H1 (cell line): ENCODE data around the gene ACTBL2. TPM values are rescaled to one million over a fixed set of nuclear protein-coding genes. Genes with fewer than 3 reads are reported as not detected.

ENCODE experiments used
- CTCF ChIA-PET: fragments of 300-600 bp; sonication (Branson Sonifier 250); formaldehyde crosslinking; loops from one replicate; lab custom pipeline; 2021; ENCODE audit not compliant: partially characterized antibody; lab: Charles Lee
- POLR2A ChIA-PET: fragments of 300-600 bp; sonication (Branson Sonifier 250); formaldehyde crosslinking; loops from one replicate; lab custom pipeline; 2021; ENCODE audit warnings: inconsistent platforms; ENCODE audit not compliant: partially characterized antibody; lab: Charles Lee
- DNase-seq, 2 experiments: peaks; one replicate each; pipeline versions ENCODE4 v3.0.0 to v3.0.0-alpha.2; 2010 to 2022; ENCODE audit warnings: low spot score in 2 of 2, low read depth in 1 of 2, mixed read lengths in 1 of 2
- FAIRE-seq: peaks from 2 replicates; lab custom pipeline; 2011; peaks lifted over from hg19 to GRCh38; lab: Jason Lieb, UNC
- H2AFZ ChIP-seq: 2 replicates; pipeline ENCODE4 v1.8.1; 2012; ENCODE audit warnings: low read length, inconsistent platforms
- H2AK5ac ChIP-seq: 2 replicates; pipeline ENCODE4 v1.6.1; 2013; ENCODE audit warnings: low read depth, low read length
- H2BK120ac ChIP-seq: replicated peaks from 2 replicates; pipeline ENCODE3; 2013; ENCODE audit warnings: low read depth, low read length, inconsistent platforms
- H2BK12ac ChIP-seq: 2 replicates; pipeline ENCODE4 v1.6.1; 2013; ENCODE audit warnings: low read depth, low read length
- H2BK15ac ChIP-seq: 2 replicates; pipeline ENCODE4 v1.6.1; 2013; ENCODE audit warnings: low read length
- H2BK20ac ChIP-seq: 2 replicates; pipeline ENCODE4 v1.6.1; 2013; ENCODE audit warnings: low read length
- H2BK5ac ChIP-seq: 2 replicates; pipeline ENCODE4 v1.6.1; 2013; ENCODE audit warnings: low read depth, low read length
- H3K14ac ChIP-seq: 2 replicates; pipeline ENCODE4 v1.6.1; 2013; ENCODE audit warnings: inconsistent platforms; ENCODE audit not compliant: insufficient read length
- H3K18ac ChIP-seq: 2 replicates; pipeline ENCODE4 v1.6.1; 2013; ENCODE audit warnings: low read length; ENCODE audit errors: extremely low read depth
- H3K23ac ChIP-seq: 2 replicates; pipeline ENCODE4 v1.6.1; 2013; ENCODE audit warnings: inconsistent platforms; ENCODE audit not compliant: insufficient read length
- H3K23me2 ChIP-seq: 2 replicates; pipeline ENCODE4 v1.6.1; 2013; ENCODE audit warnings: low read depth, low read length
- H3K27ac ChIP-seq: 2 replicates; pipeline ENCODE4 v1.6.1; 2011; ENCODE audit warnings: low read depth, low read length, inconsistent platforms
- H3K27me3 ChIP-seq, 4 experiments: replicated peaks in 1 of 4; 1 replicate in 1 of 4; 2 replicates in 3 of 4; pipeline versions ENCODE4 v1.6.1 to v1.8.1; 2011 to 2013; ENCODE audit warnings: low read length in 3 of 4, mild to moderate bottlenecking in 3 of 4, inconsistent platforms in 2 of 4, mixed read lengths in 2 of 4, moderate library complexity in 1 of 4; ENCODE audit not compliant: control insufficient read depth in 3 of 4, insufficient read depth in 3 of 4; ENCODE audit errors: extremely low read depth in 1 of 4
- H3K36me3 ChIP-seq, 4 experiments: 2 replicates each; pipeline versions ENCODE4 v1.6.1 to v1.8.1; 2011 to 2013; ENCODE audit warnings: mild to moderate bottlenecking in 4 of 4, low read length in 3 of 4, moderate library complexity in 2 of 4, control low read depth in 1 of 4, inconsistent platforms in 1 of 4; ENCODE audit not compliant: insufficient read depth in 4 of 4, control insufficient read depth in 2 of 4
- H3K4ac ChIP-seq: replicated peaks from 2 replicates; pipeline ENCODE3; 2013; ENCODE audit warnings: low read length, low read depth, mixed read lengths, inconsistent platforms; ENCODE audit not compliant: insufficient read length
- H3K4me1 ChIP-seq, 4 experiments: replicated peaks in 1 of 4; 1 replicate in 1 of 4; 2 replicates in 3 of 4; pipeline versions ENCODE4 v1.6.1 to v1.8.1; 2011 to 2013; ENCODE audit warnings: low read length in 3 of 4, inconsistent platforms in 2 of 4, mixed read lengths in 1 of 4; ENCODE audit not compliant: insufficient read depth in 4 of 4, control insufficient read depth in 3 of 4
- H3K4me2 ChIP-seq, 2 experiments: 2 replicates each; pipeline versions ENCODE4 v1.6.1 to v1.8.1; 2011 to 2013; ENCODE audit warnings: low read depth in 2 of 2, low read length in 2 of 2, control low read depth in 1 of 2, inconsistent platforms in 1 of 2, mild to moderate bottlenecking in 1 of 2; ENCODE audit not compliant: insufficient read depth in 1 of 2
- H3K4me3 ChIP-seq, 4 experiments: fragments of 200-600, 300-600 bp in 1 of 4; sonication (generic), shearing (Covaris generic), sonication (Bioruptor Twin) in 1 of 4; 2 replicates each; pipeline versions ENCODE4 v1.5.1 to v1.8.1; 2011 to 2016; ENCODE audit warnings: low read length in 4 of 4, low read depth in 3 of 4, control low read depth in 2 of 4, inconsistent platforms in 2 of 4, mild to moderate bottlenecking in 2 of 4, mixed read lengths in 1 of 4, moderate library complexity in 1 of 4; ENCODE audit not compliant: insufficient read depth in 2 of 4; ENCODE audit errors: extremely low read depth in 1 of 4
- H3K56ac ChIP-seq: replicated peaks from 2 replicates; pipeline ENCODE3; 2013; ENCODE audit warnings: low read depth, mild to moderate bottlenecking, mixed read lengths, low read length, inconsistent platforms; ENCODE audit not compliant: insufficient read length
- H3K79me1 ChIP-seq: 2 replicates; pipeline ENCODE4 v1.6.1; 2013; ENCODE audit warnings: low read depth, low read length, control low read depth
- H3K79me2 ChIP-seq, 2 experiments: 2 replicates each; pipeline versions ENCODE4 v1.6.1 to v1.8.1; 2012 to 2013; ENCODE audit warnings: low read length in 2 of 2, mild to moderate bottlenecking in 2 of 2, inconsistent platforms in 1 of 2; ENCODE audit not compliant: insufficient read depth in 2 of 2, control insufficient read depth in 1 of 2
- H3K9ac ChIP-seq, 4 experiments: replicated peaks in 1 of 4; 1 replicate in 1 of 4; 2 replicates in 3 of 4; pipeline versions ENCODE4 v1.6.1 to v1.8.1; 2011 to 2013; ENCODE audit warnings: low read depth in 3 of 4, low read length in 3 of 4, control low read depth in 2 of 4, mild to moderate bottlenecking in 2 of 4, moderate library complexity in 2 of 4, inconsistent platforms in 1 of 4; ENCODE audit errors: extremely low read depth in 1 of 4
- H3K9me3 ChIP-seq, 2 experiments: 2 replicates each; pipeline versions ENCODE4 v1.6.1 to v1.8.1; 2012 to 2013; ENCODE audit warnings: mild to moderate bottlenecking in 2 of 2, moderate library complexity in 2 of 2, control low read depth in 1 of 2, inconsistent platforms in 1 of 2, low read depth in 1 of 2, low read length in 1 of 2, mixed read lengths in 1 of 2; ENCODE audit not compliant: insufficient read depth in 2 of 2
- H4K20me1 ChIP-seq, 2 experiments: replicated peaks in 1 of 2; 2 replicates each; pipeline versions ENCODE3 to v1.8.1; 2011 to 2013; ENCODE audit warnings: inconsistent platforms in 2 of 2, low read length in 2 of 2, mild to moderate bottlenecking in 1 of 2; ENCODE audit not compliant: insufficient read depth in 2 of 2, control insufficient read depth in 1 of 2
- H4K5ac ChIP-seq: 2 replicates; pipeline ENCODE4 v1.6.1; 2013; ENCODE audit warnings: low read length, low read depth, mixed read lengths, inconsistent platforms; ENCODE audit not compliant: insufficient read length
- H4K8ac ChIP-seq: 2 replicates; pipeline ENCODE4 v1.8.0; 2013; ENCODE audit warnings: mild to moderate bottlenecking, moderate library complexity, low read length, inconsistent platforms; ENCODE audit not compliant: insufficient read depth; ENCODE audit errors: extremely low read depth
- H4K91ac ChIP-seq: replicated peaks from 2 replicates; pipeline ENCODE3; 2013; ENCODE audit warnings: low read length, mixed read lengths, inconsistent platforms; ENCODE audit not compliant: insufficient read length
- ASH2L ChIP-seq: fragments of 200-600, 300-600 bp; sonication (generic); IDR thresholded peaks from one replicate; pipeline ENCODE4 v1.7.1; 2017; ENCODE audit warnings: low read length
- BCL11A ChIP-seq, 2 experiments: IDR thresholded peaks; one replicate each; pipeline ENCODE4 v1.6.1; 2011; ENCODE audit warnings: low read depth in 2 of 2, low read length in 2 of 2, mild to moderate bottlenecking in 2 of 2
- FOSL1 ChIP-seq: IDR thresholded peaks from 2 replicates; pipeline ENCODE4 v1.6.1; 2011; ENCODE audit warnings: mild to moderate bottlenecking, low read depth, low read length, moderate library complexity; ENCODE audit not compliant: insufficient read depth
- JUN ChIP-seq: IDR thresholded peaks from 2 replicates; pipeline ENCODE4 v1.6.1; 2011; ENCODE audit warnings: low read depth, mild to moderate bottlenecking, improper control_type of control experiment, low read length
- JUND ChIP-seq: IDR thresholded peaks from 2 replicates; pipeline ENCODE4 v1.6.1; 2011; ENCODE audit warnings: mild to moderate bottlenecking, improper control_type of control experiment, low read length
- KDM5A ChIP-seq: fragments of 200-600 bp; IDR thresholded peaks from 2 replicates; pipeline ENCODE4 v1.7.1; 2012; ENCODE audit warnings: mild to moderate bottlenecking, low read length, inconsistent platforms, mixed read lengths
- POLR2A ChIP-seq, 2 experiments: IDR thresholded peaks; 1 replicate in 1 of 2; 2 replicates in 1 of 2; pipeline ENCODE4 v1.6.1; 2011; ENCODE audit warnings: low read depth in 2 of 2, low read length in 2 of 2, mild to moderate bottlenecking in 2 of 2; ENCODE audit errors: control extremely low read depth in 1 of 2
- TAF7 ChIP-seq: optimal IDR thresholded peaks from 2 replicates; pipeline ENCODE3; 2011; ENCODE audit warnings: low read depth, mild to moderate bottlenecking, inconsistent platforms, low read length, moderate library complexity, borderline replicate concordance
- TBP ChIP-seq: IDR thresholded peaks from 2 replicates; pipeline ENCODE4 v1.6.1; 2011; ENCODE audit warnings: low read depth, low read length, improper control_type of control experiment
- TEAD4 ChIP-seq: IDR thresholded peaks from 2 replicates; pipeline ENCODE4 v1.6.1; 2012; ENCODE audit warnings: low read depth, low read length, inconsistent platforms, mixed read lengths
- USF2 ChIP-seq: IDR thresholded peaks from 2 replicates; pipeline ENCODE4 v1.6.1; 2011; ENCODE audit warnings: low read length, improper control_type of control experiment
- WGBS, 2 experiments: shearing (Covaris generic) in 1 of 2; methylation state at CpG; one replicate each; pipeline versions ENCODE4 v1.1.6 to v1.1.7; 2013 to 2015; ENCODE audit warnings: low lambda C conversion rate in 2 of 2, mixed read lengths in 2 of 2, inconsistent platforms in 1 of 2, low coverage in 1 of 2, missing lambda C conversion rate in 1 of 2; ENCODE audit not compliant: insufficient replicate concordance in 2 of 2, insufficient coverage in 1 of 2, insufficient read length in 1 of 2; ENCODE audit errors: extremely low coverage in 1 of 2, missing lambda C conversion rate in 1 of 2; 5-methylcytosine and 5-hydroxymethylcytosine counted together
- polyA plus RNA-seq, 7 experiments: library from polyadenylated mRNA; depleted of rRNA in 3 of 7; stranded (reverse) in 5 of 7; unstranded in 2 of 7; fragments of >200 nt in 5 of 7; fragments of 200-250 nt in 2 of 7; gene quantifications; 1 replicate in 5 of 7; 2 replicates in 1 of 7; 4 replicates in 1 of 7; pipeline versions ENCODE4 v1.2.1 to v1.2.3, GENCODE V29; 2011 to 2013; ENCODE audit warnings: missing spikeins in 2 of 7, mixed read lengths in 2 of 7
- total RNA-seq: library from RNA; stranded (reverse); fragmentation: NEBNext Ultra II Directional; extraction: Animal tissue kit (Norgen Biotek cat#: 25700); gene quantifications from 2 replicates; pipeline ENCODE4 v1.2.1, GENCODE V29; 2021

Gene ACTBL2
- total and polyA plus RNA-seq, 2 of the 8 experiments (the other 6 are each of a cell fraction or from before 2014, with no cell fraction given), result not detected

GRCh38 chr5:57505272-57506200 is 22.9 kb upstream of the ACTBL2 start:
- no peaks in the 10 kb centered on the region for H3K36me3 ChIP-seq
- H3K79me2 ChIP-seq, result no peaks in the 10 kb centered on the region
- DNase-seq (no peak), FAIRE-seq (no peak)
- H3K9ac ChIP-seq, result no peak overlapping the region
- ChIA-PET POLR2A (no interaction called here), CTCF (interaction anchor here (1.1 to 1.4 kb wide), 2 partner anchors 7 to 167 kb away, joined by 3 to 4 read pairs; no protein-coding TSS in a partner anchor)
- no peak overlapping the region for H4K5ac ChIP-seq
- no peaks in the 10 kb centered on the region for H3K4me1 ChIP-seq
- no peaks in the 10 kb centered on the region for H3K9me3 ChIP-seq
- TF ChIP-seq FOSL1, result no peak
- TF ChIP-seq USF2, result no peak
- no peak for TF ChIP-seq TEAD4
- no peak for TF ChIP-seq POLR2A (IDR thresholded peaks at IDR 0.05; ENCODE audit: control extremely low read depth in 1 of 2, low read depth in 2 of 2, low read length in 2 of 2)
- no peak for TF ChIP-seq TAF7
- TF ChIP-seq JUND, result no peak
- no peak for TF ChIP-seq JUN
- TF ChIP-seq BCL11A (IDR thresholded peaks at IDR 0.05; ENCODE audit: low read depth in 2 of 2, low read length in 2 of 2), result no peak
- no peak for TF ChIP-seq KDM5A
- TF ChIP-seq ASH2L, result no peak
- no peak for TF ChIP-seq TBP
- H3K27ac ChIP-seq, result no peak overlapping the region
- no peak overlapping the region for H3K56ac ChIP-seq
- no peak overlapping the region for H3K14ac ChIP-seq
- no peaks in the 10 kb centered on the region for H3K23me2 ChIP-seq
- H3K23ac ChIP-seq, result no peak overlapping the region
- H3K27me3 ChIP-seq, result no peaks in the 10 kb centered on the region
- no peak overlapping the region for H3K4me2 ChIP-seq
- H4K91ac ChIP-seq, result no peak overlapping the region
- no peak overlapping the region for H2AK5ac ChIP-seq
- no peak overlapping the region for H3K18ac ChIP-seq
- no peaks in the 10 kb centered on the region for H4K20me1 ChIP-seq
- 92% methylated on average over 5 of the region's 5 CpGs; no CpG with 5 or more reads in 1 of the 2 experiments for WGBS, 2 experiments
- H2BK120ac ChIP-seq, result no peak overlapping the region
- H2BK20ac ChIP-seq, result no peak overlapping the region
- H3K4ac ChIP-seq, result no peak overlapping the region
- no peak overlapping the region for H2BK15ac ChIP-seq
- no peaks in the 10 kb centered on the region for H3K79me1 ChIP-seq
- no peak overlapping the region for H2AFZ ChIP-seq
- no peak overlapping the region for H2BK5ac ChIP-seq
- H4K8ac ChIP-seq, result no peak overlapping the region
- H2BK12ac ChIP-seq, result no peak overlapping the region
- H3K4me3 ChIP-seq, result no peak overlapping the region
